Endothelial cell (in vitro differentiated cells): Measurements from ENCODE around the gene SNUPN. TPM values are rescaled to one million over a fixed set of nuclear protein-coding genes. Genes with fewer than 3 reads are reported as not detected.
"Not testable (repeated sequence)": the region's sequence is repeated elsewhere in the genome, so short reads cannot be mapped to it uniquely, and the experiment has no call there.

Source experiments
- DNase-seq: peaks from one replicate; pipeline ENCODE4 v3.0.0; 2021; ENCODE audit warnings: low spot score
- H3K27ac Mint-ChIP-seq: one replicate; pipeline ENCODE4 v1.8.0; 2021; ENCODE audit warnings: mixed read lengths, inconsistent platforms; ENCODE audit not compliant: unreplicated experiment
- H3K27me3 Mint-ChIP-seq: one replicate; pipeline ENCODE4 v1.8.0; 2021; ENCODE audit warnings: mild to moderate bottlenecking, moderate library complexity, mixed read lengths, inconsistent platforms; ENCODE audit not compliant: unreplicated experiment
- H3K36me3 Mint-ChIP-seq: one replicate; pipeline ENCODE4 v1.8.0; 2021; ENCODE audit warnings: mild to moderate bottlenecking, low read depth, mixed read lengths, inconsistent platforms; ENCODE audit not compliant: unreplicated experiment
- H3K4me1 Mint-ChIP-seq: one replicate; pipeline ENCODE4 v1.8.0; 2021; ENCODE audit warnings: mild to moderate bottlenecking, mixed read lengths, inconsistent platforms; ENCODE audit not compliant: unreplicated experiment
- H3K4me3 Mint-ChIP-seq: one replicate; pipeline ENCODE4 v1.8.0; 2021; ENCODE audit warnings: mild to moderate bottlenecking, mixed read lengths, inconsistent platforms; ENCODE audit not compliant: unreplicated experiment
- H3K9me3 Mint-ChIP-seq: one replicate; pipeline ENCODE4 v1.8.0; 2021; ENCODE audit warnings: mixed read lengths, inconsistent platforms; ENCODE audit not compliant: unreplicated experiment
- CTCF ChIP-seq: fragments of 200-600 bp; sonication (generic); IDR thresholded peaks from one replicate; pipeline ENCODE4 v1.5.0; 2021; ENCODE audit warnings: antibody characterized with exemption; ENCODE audit not compliant: unreplicated experiment
- total RNA-seq: library from RNA; stranded (reverse); fragmentation: NEBNext Ultra II Directional; extraction: Animal tissue kit (Norgen Biotek cat#: 25700); gene quantifications from one replicate; pipeline ENCODE4 v1.2.1, GENCODE V29; 2021; ENCODE audit not compliant: unreplicated experiment

SNUPN gene
- total RNA-seq, 1 donor from 2014 or later = 16.5 TPM

- H3K4me3 Mint-ChIP-seq = no peak overlapping the region
Measured at GRCh38 chr15:75636026-75636425, 10.5 kb upstream of the SNUPN start.

DNA sequence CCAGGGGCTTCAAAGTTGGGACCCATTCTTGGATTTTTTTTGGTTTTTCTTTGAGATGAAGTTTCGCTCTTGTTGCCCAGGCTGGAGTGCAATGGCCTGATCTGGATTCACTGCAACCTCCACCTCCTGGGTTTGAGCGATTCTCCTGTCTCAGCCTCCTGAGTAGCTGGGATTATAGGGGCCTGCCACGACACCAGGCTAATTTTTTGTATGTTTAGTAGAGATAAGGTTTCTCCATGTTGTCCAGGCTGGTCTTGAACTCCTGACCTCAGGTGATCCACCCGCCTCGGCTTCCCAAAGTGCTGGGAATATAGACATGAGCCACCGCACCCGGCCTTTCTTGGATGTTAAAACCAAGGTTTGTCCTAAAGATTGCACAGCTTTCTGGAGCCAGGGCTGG is 8.4 kb upstream of the SNUPN start:
- H3K27ac Mint-ChIP-seq, DNase-seq, H3K27me3 Mint-ChIP-seq, H3K36me3 Mint-ChIP-seq, H3K4me3 Mint-ChIP-seq, H3K9me3 Mint-ChIP-seq: not testable (repeated sequence)
- H3K4me1 Mint-ChIP-seq = peaks cover 14% of the 10 kb centered on the region

More at GRCh38 chr15:75636026-75636425, 10.5 kb upstream of the SNUPN start:
- H3K36me3 Mint-ChIP-seq = no peaks in the 10 kb centered on the region
- peaks cover 25% of the 10 kb centered on the region for H3K4me1 Mint-ChIP-seq
- no peak for DNase-seq
- H3K27ac Mint-ChIP-seq = no peak overlapping the region
- H3K9me3 Mint-ChIP-seq = no peaks in the 10 kb centered on the region
- peaks cover 8% of the 10 kb centered on the region for H3K27me3 Mint-ChIP-seq
- no peak for TF ChIP-seq CTCF

- no peaks in the 10 kb centered on the region for H3K36me3 Mint-ChIP-seq
- no peak overlapping the region for H3K4me3 Mint-ChIP-seq
- peaks cover under 1% of the 10 kb centered on the region for H3K4me1 Mint-ChIP-seq
- no peaks in the 10 kb centered on the region for H3K27me3 Mint-ChIP-seq
- TF ChIP-seq CTCF = no peak
- no peaks in the 10 kb centered on the region for H3K9me3 Mint-ChIP-seq
- no peak for DNase-seq
- H3K27ac Mint-ChIP-seq = no peak overlapping the region
Measured at GRCh38 chr15:75631935-75632334, 6.4 kb upstream of the SNUPN start.

- Mint-ChIP-seq H3K9me3 (no peaks in the 10 kb centered on the region), H3K27me3 (no peaks in the 10 kb centered on the region), H3K4me1 (peaks cover 11% of the 10 kb centered on the region), H3K36me3 (peaks cover 7% of the 10 kb centered on the region), H3K27ac (no peak overlapping the region), H3K4me3 (no peak overlapping the region)
- no peak for DNase-seq
- TF ChIP-seq CTCF = no peak
Measured at GRCh38 chr15:75622505-75622904, 3.0 kb downstream of the SNUPN start.

- TF ChIP-seq CTCF = no peak
- no peak overlapping the region for H3K27ac Mint-ChIP-seq
- H3K27me3 Mint-ChIP-seq = no peaks in the 10 kb centered on the region
- peaks cover 4% of the 10 kb centered on the region for H3K4me1 Mint-ChIP-seq
- no peak for DNase-seq
- peaks cover 18% of the 10 kb centered on the region for H3K36me3 Mint-ChIP-seq
- no peak overlapping the region for H3K4me3 Mint-ChIP-seq
- H3K9me3 Mint-ChIP-seq = no peaks in the 10 kb centered on the region
Measured at GRCh38 chr15:75620841-75621391, 4.6 kb downstream of the SNUPN start.
